MCF 10A (cell line): ENCODE measurements around the gene PHACTR3. TPM values are rescaled to one million over a fixed set of nuclear protein-coding genes. Genes with fewer than 3 reads are reported as not detected.

Experiments used
- BruUV-seq: library from RNA; stranded (reverse); fragments of 400-500 nt; replicated peaks from 2 replicates; lab custom pipeline; 2021; lab: Mats Ljungman, UMichigan
- CTCF ChIA-PET: fragments of 300-600 bp; sonication (Branson Sonifier 250); formaldehyde crosslinking; extraction: SDS; loops from one replicate; lab custom pipeline; 2021; ENCODE audit warnings: antibody characterized with exemption, inconsistent platforms; lab: Yijun Ruan, JAX
- POLR2A ChIA-PET: fragments of 300-600, 350-650 bp; sonication (Branson Sonifier 250); formaldehyde crosslinking; extraction: SDS; loops from one replicate; lab custom pipeline; 2020; ENCODE audit warnings: antibody characterized with exemption, inconsistent platforms; lab: Yijun Ruan, JAX
- DNase-seq: peaks from one replicate; pipeline ENCODE4 v3.0.0-alpha.2; 2018; ENCODE audit not compliant: unreplicated experiment
- H3K27ac Mint-ChIP-seq: one replicate; pipeline ENCODE4 v1.8.0; 2022; ENCODE audit warnings: mild to moderate bottlenecking, low read depth, mixed read lengths; ENCODE audit not compliant: unreplicated experiment
- H3K27me3 Mint-ChIP-seq: one replicate; pipeline ENCODE4 v1.8.0; 2022; ENCODE audit warnings: mixed read lengths; ENCODE audit not compliant: insufficient read depth, unreplicated experiment
- H3K36me3 Mint-ChIP-seq: one replicate; pipeline ENCODE4 v1.8.0; 2022; ENCODE audit warnings: mild to moderate bottlenecking, moderate library complexity, mixed read lengths; ENCODE audit not compliant: insufficient read depth, unreplicated experiment
- H3K4me1 Mint-ChIP-seq: one replicate; pipeline ENCODE4 v1.8.0; 2022; ENCODE audit warnings: mixed read lengths; ENCODE audit not compliant: insufficient read depth, unreplicated experiment
- H3K4me3 Mint-ChIP-seq: one replicate; pipeline ENCODE4 v1.8.0; 2022; ENCODE audit warnings: mild to moderate bottlenecking, moderate library complexity, mixed read lengths; ENCODE audit not compliant: unreplicated experiment
- H3K9me3 Mint-ChIP-seq: one replicate; pipeline ENCODE4 v1.8.0; 2022; ENCODE audit warnings: mixed read lengths; ENCODE audit not compliant: unreplicated experiment
- intact Hi-C: fragments of 100-400 bp; cut with micrococcal nuclease; formaldehyde crosslinking; loops from 2 replicates; pipeline ENCODE4 v1.14.1; 2022
- total RNA-seq: library from RNA; stranded (reverse); gene quantifications from 2 replicates; pipeline ENCODE4 v1.2.3, GENCODE V29; 2022
- TF ChIP-seq, protein P1 (sequence below): fragments of 200-600 bp; IDR thresholded peaks from one replicate; pipeline ENCODE4 v1.8.0; 2022; ENCODE audit warnings: antibody characterized with exemption, mild to moderate bottlenecking; ENCODE audit not compliant: unreplicated experiment

PHACTR3 gene
- total RNA-seq, 1 experiment from 2014 or later, result 22.8 TPM

DNA sequence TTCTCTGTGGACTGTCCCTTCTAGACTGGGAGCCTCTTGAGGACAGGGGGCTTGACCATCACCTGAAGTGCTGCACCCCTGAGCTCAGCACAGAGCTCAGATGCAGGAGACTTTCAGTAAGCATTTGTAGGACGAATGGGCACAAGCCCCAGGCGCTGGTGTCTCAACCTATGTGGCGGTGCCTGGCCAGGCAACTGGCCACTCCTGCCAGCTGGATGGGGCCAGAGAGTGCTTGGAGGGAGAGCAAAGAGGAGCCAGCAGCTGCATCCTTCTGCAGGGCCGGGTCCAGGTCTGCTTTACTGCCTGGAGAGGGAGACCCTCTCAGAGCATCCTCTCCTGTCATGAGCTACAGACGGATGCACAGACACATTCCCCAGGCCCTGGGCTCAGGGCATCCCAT is 4.5 kb downstream of the PHACTR3 start:
- ChIA-PET CTCF (interaction anchor here (1.1 to 6.2 kb wide), 3 partner anchors 9 to 38 kb away, joined by 3 to 50 read pairs (median 16); no protein-coding TSS in a partner anchor), POLR2A (no interaction called here)
- Mint-ChIP-seq H3K4me1 (no peaks in the 10 kb centered on the region), H3K36me3 (no peaks in the 10 kb centered on the region), H3K27me3 (peaks cover 88% of the 10 kb centered on the region), H3K27ac (no peak overlapping the region), H3K9me3 (no peaks in the 10 kb centered on the region), H3K4me3 (no peak overlapping the region)
- no TSS peak for BruUV-seq
- TF ChIP-seq, protein P1, sequence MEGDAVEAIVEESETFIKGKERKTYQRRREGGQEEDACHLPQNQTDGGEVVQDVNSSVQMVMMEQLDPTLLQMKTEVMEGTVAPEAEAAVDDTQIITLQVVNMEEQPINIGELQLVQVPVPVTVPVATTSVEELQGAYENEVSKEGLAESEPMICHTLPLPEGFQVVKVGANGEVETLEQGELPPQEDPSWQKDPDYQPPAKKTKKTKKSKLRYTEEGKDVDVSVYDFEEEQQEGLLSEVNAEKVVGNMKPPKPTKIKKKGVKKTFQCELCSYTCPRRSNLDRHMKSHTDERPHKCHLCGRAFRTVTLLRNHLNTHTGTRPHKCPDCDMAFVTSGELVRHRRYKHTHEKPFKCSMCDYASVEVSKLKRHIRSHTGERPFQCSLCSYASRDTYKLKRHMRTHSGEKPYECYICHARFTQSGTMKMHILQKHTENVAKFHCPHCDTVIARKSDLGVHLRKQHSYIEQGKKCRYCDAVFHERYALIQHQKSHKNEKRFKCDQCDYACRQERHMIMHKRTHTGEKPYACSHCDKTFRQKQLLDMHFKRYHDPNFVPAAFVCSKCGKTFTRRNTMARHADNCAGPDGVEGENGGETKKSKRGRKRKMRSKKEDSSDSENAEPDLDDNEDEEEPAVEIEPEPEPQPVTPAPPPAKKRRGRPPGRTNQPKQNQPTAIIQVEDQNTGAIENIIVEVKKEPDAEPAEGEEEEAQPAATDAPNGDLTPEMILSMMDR, result no peak
- intact Hi-C loops, result no loop called here
- DNase-seq, result no peak

DNA sequence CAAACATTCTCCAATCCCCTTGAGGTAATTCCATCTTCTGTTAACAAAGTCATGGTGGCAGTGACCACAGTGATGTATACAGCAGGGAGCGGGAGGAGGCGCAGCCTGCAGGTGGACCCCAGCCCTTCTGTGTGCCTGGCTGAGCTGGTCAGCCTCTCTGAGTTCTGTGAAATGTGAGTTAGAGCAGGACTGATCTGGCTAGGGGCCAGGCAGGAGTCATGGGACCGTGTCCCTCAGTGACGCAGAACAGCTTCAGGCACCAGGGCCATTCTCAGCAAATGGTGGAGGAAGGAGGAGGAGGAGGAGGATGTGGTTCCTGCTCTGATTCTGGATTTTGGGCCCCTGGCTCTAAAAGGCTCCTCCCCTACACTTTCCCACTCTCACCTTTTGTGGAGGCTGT is 6.9 kb downstream of the PHACTR3 start:
- POLR2A ChIA-PET, result no interaction called here
- intact Hi-C loops, result no loop called here
- Mint-ChIP-seq H3K27ac (no peak overlapping the region), H3K4me1 (no peaks in the 10 kb centered on the region), H3K4me3 (no peak overlapping the region), H3K36me3 (no peaks in the 10 kb centered on the region), H3K27me3 (peaks cover 100% of the 10 kb centered on the region), H3K9me3 (no peaks in the 10 kb centered on the region)
- CTCF ChIA-PET, result interaction anchor here (0.7 to 6.2 kb wide), 4 partner anchors 8 to 50 kb away, joined by 3 to 50 read pairs (median 10); no protein-coding TSS in a partner anchor
- BruUV-seq, result no TSS peak
- TF ChIP-seq, protein P1, result no peak
- DNase-seq, result no peak

DNA sequence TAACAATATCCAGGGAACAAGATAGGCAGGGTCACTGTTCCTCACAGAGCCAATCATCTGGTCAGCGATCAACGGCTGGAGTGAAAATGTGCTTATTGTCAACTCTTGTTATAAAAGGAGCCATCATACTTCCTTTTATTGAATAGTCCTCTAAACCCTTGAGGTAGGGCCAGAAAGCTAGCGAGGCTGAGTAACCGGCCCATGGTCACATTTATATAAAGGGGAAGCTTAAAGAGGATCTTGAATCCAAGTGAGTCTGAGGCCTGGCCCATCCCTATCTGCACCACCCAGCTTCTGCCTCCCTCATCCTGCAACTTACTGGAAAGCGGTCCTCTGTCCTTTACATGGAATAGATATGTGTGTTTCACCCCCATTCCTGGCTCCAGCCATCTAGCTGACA is 9.5 kb downstream of the PHACTR3 start:
- ChIA-PET POLR2A (interaction anchor here (1.3 kb wide), 1 partner anchor 17 kb away, joined by 3 read pairs; no protein-coding TSS in a partner anchor), CTCF (interaction anchor here (1.1 to 2.2 kb wide), 2 partner anchors 24 to 42 kb away, joined by 3 to 6 read pairs; no protein-coding TSS in a partner anchor)
- no peak overlapping the region for H3K27ac Mint-ChIP-seq
- peaks cover 100% of the 10 kb centered on the region for H3K27me3 Mint-ChIP-seq
- no peak for DNase-seq
- no TSS peak for BruUV-seq
- no peak overlapping the region for H3K4me3 Mint-ChIP-seq
- intact Hi-C loops, result no loop called here
- H3K36me3 Mint-ChIP-seq, result peaks cover 6% of the 10 kb centered on the region
- H3K9me3 Mint-ChIP-seq, result no peaks in the 10 kb centered on the region
- TF ChIP-seq, protein P1, result no peak
- H3K4me1 Mint-ChIP-seq, result no peaks in the 10 kb centered on the region

DNA sequence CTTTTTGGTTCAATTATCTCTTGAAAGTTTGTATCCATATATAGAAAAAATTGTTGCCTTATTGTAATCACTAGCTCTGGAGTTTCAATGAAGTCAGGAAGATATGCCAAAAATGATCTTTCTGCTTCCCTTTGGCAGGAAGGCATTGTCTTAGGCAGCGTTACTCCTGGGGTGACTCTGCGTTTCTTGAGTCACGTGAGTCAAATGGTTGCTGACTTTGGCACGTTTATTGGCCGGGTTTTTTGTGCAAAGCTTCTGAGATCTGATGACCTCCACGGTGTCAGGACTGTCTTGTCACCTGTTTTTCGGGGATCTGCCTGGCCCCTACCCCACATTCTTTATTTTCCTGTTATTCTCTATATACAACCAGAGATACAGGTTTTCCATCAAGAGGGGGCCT is 10.4 kb downstream of the PHACTR3 start:
- no peak overlapping the region for H3K27ac Mint-ChIP-seq
- DNase-seq, result no peak
- H3K4me3 Mint-ChIP-seq, result no peak overlapping the region
- ChIA-PET POLR2A (no interaction called here), CTCF (interaction anchor here (0.6 to 2.2 kb wide), 5 partner anchors 16 to 155 kb away, joined by 3 to 6 read pairs (median 3); no protein-coding TSS in a partner anchor)
- H3K36me3 Mint-ChIP-seq, result peaks cover 6% of the 10 kb centered on the region
- BruUV-seq, result no TSS peak
- peaks cover 100% of the 10 kb centered on the region for H3K27me3 Mint-ChIP-seq
- no peaks in the 10 kb centered on the region for H3K4me1 Mint-ChIP-seq
- intact Hi-C loops, result no loop called here
- TF ChIP-seq, protein P1, result no peak
- no peaks in the 10 kb centered on the region for H3K9me3 Mint-ChIP-seq
